GM15510 (cell line): ENCODE data around the gene FUT3.

Experiments
- POLR2A ChIP-seq: IDR thresholded peaks from 3 replicates; pipeline ENCODE4 v1.6.1; 2011; ENCODE audit warnings: borderline replicate concordance; ENCODE audit not compliant: insufficient read length; ENCODE audit errors: extremely low read depth

FUT3 gene

DNA sequence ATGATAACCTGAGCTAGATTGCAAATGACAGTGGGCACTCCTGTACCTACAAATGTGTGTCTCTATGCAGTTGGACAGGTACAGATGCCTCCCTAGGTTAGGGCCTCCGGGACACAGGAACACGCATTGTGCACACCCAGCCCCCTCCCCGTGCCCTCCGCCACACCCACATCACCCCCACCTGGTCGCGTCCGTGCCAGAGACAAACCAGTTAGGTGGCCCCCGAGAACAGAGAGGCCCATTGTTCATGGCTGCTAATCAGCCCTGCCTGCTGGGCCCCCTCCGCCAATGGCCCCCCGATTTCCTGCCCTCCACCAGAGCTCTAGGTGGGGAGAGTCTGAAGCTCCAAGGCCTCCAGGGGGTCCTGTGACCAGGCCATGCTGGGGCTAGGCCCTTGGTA, 32.7 kb downstream of the FUT3 start:
- TF ChIP-seq POLR2A, result no peak

DNA sequence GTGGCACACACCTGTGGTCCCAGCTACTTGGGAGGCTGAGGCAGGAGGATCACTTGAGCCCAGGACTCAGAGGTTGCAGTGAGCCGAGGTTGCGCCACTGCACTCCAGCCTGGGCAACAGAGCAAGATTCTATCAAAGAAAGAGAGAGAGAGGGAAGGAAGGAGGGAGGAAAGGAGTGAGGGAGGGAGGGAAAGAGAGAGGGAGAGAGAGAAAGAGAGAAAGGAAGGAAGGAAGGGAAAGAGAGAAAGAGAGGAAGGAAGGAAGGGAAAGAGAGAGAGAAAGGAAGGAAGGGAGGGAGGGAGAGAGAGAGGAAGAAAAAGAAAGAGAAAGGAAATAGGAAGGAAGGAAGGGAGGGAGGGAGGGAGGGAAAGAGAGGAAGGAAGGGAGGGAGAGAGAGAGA, 34.0 kb downstream of the FUT3 start:
- TF ChIP-seq POLR2A, result no peak

DNA sequence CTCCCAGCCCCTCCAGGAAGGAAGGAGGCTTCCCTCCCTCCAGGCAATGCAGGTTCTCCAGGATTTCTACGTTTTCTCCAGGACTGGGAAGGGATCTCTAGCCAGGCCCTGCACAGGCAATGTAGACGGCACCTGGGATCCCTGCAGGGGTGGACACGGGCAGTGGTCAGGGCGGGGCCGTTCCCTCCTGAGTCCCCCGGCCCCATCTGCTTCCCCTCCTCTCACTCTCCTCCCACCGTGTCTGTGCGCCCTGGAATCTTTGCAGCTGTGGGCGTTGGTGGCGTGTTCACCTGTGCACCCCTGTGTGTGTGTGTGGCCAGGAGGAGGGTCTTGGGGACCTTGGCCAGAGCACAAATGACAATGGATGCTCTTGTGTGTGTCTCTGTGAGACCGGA, 36.4 kb downstream of the FUT3 start:
- TF ChIP-seq POLR2A, result no peak

DNA sequence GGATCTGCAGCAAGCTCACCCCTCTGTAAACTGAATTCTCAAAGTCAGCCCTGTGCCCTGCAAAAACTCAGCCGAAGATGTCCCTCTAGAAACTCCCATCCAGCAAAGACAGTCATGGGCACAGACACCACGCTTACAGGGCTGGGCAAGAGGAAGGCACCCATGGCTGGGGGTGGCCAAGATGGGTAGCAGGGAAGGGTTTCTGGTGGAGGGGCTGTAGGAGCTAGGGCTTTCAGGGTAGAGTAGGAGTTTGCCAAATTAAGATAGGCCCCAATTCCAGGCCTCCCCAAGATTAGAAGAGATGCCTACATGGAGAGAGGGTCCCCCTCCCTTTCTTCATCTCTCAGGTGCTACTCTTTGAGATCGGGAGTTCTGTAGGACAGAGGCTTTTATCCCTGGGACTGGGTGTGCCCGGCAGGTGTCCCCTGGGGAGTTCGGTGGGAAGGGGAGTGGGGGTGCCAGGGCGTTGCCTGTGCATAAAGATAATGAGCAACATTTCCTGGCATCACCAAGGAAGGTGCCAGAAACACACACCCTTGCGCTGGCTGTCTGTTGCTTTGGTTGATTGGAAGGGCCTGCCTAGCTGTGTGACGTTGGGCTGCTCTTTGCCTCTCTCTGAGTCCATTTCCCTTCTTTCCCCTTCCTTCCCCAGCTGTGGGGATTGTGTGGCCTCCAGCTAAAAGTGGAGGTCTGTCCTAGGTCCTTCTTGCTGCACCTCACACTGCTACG, 37.0 kb downstream of the FUT3 start:
- no peak for TF ChIP-seq POLR2A

DNA sequence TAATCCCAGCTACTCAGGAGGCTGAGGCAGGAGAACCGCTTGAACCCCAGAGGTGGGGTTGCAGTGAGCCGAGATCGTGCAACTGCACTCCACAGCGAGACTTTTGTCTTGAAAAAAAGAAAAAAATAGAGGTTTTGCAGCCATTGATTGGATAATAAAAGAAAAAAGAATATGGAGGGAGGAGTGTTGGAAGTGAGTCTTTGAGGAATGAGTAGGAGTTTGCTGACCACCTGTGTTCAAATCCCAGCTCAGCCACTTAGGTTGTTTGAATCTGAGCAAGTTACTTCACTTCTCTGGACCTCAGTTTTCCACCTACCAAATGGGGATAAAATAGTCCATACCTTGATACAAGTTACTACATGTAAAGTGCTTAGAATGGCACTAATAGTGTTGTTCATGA, 40.1 kb downstream of the FUT3 start:
- no peak for TF ChIP-seq POLR2A

DNA sequence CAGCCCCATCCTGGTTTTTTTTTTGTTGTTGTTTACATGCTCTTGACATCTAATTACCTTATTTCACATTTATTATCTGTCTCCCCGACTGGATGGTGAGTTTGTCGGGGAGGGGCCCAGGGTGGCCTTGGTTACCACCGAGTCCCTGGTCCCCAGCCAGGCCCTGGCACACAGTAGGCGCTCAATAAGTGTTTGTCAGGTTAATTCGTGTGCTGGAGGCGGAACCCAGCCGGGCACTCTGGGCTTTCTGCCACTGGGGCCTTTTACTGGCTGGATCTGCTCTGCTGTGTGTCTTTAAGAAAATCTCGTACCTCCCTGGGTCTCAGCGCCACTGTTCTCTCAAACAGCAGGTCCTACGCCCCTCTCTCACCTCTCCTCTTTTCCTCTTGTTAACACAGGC, 41.8 kb downstream of the FUT3 start:
- no peak for TF ChIP-seq POLR2A

DNA sequence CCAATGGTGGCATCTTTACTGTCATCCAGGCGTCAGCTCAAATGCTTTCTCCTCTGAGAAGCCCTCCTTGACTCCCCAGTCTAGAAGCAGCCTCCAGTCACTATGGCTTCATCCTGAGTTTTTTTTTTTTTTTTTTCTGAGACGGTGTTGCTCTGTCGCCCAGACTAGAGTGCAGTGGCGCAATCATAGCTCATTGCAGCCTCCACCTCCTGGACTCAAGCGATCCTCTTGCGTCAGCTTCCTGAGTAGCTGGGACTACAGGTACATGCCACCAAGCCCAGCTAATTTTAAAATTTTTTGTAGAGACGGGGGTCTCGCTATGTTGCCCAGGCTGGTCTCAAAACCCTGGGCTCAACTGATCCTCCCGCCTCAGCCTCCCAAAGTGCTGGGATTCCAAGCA, 42.2 kb downstream of the FUT3 start:
- no peak for TF ChIP-seq POLR2A

DNA sequence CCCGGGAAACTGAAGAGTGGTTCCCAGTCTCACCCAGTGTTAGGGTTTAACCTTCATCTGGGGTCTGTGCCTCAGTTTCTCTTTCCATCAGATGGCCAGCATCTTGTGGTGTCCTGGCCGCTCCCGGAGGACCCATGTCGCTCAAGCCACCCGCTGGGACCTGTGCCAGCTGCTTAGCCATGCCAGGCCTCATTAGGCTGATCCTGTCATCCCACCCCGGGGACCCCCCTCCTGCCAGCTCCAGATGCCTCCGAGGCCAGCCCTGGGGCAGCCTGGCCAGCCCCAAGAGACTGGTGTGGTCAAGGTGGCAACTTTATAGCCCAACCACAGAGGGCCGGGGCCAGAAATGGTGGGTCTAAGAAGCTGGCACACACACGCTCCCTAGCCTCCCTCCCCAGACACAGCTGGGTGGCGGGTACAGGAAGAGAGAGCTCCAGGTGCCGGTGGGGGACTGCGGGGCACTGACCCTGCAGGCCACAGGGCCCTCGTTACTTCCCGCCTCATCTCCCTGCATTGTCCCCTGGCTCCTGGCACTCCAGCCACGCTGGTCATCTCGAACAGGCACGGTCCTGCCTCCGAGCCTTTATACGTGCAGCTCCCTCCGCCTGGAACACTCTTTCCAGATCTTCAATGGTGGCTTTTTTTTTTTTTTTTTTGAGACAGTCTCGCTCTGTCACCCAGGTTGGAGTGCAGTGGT, 43.0 kb downstream of the FUT3 start:
- no peak for TF ChIP-seq POLR2A

DNA sequence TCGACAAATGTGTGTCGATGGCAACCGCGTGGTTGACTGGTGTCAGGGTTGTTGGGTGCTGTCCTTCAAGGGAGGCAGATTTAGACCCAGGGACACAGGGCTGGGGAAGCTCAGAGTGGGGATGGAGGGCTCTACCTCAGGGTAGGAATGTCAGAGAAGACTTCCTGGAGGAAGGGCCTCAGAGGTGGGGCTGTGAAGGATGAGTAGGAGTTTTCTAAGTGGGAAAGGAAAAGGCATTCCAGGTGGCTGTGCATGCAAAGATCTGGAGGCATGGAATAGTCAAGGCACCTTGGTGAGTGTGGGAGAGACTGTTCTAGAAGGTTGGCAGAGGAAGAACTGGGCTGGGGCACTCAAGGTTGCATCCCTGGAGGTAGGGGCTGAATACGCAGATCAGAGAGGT, 44.3 kb downstream of the FUT3 start:
- TF ChIP-seq POLR2A, result no peak

DNA sequence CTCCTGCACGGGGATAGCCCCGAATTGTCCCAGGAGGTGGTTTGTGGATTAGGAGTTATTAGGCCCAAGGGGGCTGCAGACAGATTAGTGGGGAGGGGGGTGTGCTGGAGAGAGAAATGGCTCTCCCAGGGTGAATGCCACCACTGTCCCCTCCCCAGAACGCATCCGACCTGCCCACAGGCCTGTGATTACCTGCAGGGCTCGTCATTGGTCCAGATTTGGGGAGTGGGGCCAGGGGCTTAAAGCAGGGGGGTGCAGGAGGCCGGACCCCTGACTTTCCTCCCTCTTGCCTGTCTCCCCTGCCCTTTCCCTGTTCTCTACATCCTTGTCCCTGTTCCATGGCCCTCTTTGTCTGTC, 45.1 kb downstream of the FUT3 start:
- no peak for TF ChIP-seq POLR2A

DNA sequence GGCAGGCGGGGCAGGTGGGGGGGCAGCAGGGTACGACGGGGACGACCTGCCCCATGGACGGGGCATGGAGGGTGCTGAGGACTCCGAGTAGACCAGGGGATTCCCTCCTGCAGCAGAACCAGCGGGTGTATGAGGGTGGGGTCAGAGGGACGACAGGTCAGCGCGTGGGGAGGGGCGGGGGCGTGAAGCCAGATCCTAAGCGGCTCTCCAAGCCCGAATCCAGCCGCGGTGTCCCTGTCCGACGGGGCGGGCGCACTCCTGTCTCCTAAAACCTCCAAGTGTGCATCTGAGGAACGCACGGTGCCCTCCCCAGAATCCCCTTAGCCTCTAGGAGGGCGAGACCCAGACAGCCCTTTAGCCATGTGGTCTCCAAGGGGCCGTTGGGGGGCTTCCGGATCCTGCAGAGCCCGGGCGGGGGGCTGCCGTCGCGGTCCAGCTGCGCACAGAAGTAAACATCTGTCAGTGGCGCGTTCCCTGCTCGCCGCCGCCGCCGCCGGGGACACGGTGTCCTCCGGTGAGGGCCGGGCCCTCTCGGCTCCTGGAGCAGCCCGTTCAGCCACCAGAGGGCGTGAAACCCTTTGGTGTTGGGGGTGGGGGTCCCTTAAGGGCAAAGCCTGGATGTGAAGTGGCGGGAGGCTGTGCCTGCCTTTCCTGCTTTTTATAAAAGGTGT, 45.7 kb downstream of the FUT3 start:
- TF ChIP-seq POLR2A, result no peak

DNA sequence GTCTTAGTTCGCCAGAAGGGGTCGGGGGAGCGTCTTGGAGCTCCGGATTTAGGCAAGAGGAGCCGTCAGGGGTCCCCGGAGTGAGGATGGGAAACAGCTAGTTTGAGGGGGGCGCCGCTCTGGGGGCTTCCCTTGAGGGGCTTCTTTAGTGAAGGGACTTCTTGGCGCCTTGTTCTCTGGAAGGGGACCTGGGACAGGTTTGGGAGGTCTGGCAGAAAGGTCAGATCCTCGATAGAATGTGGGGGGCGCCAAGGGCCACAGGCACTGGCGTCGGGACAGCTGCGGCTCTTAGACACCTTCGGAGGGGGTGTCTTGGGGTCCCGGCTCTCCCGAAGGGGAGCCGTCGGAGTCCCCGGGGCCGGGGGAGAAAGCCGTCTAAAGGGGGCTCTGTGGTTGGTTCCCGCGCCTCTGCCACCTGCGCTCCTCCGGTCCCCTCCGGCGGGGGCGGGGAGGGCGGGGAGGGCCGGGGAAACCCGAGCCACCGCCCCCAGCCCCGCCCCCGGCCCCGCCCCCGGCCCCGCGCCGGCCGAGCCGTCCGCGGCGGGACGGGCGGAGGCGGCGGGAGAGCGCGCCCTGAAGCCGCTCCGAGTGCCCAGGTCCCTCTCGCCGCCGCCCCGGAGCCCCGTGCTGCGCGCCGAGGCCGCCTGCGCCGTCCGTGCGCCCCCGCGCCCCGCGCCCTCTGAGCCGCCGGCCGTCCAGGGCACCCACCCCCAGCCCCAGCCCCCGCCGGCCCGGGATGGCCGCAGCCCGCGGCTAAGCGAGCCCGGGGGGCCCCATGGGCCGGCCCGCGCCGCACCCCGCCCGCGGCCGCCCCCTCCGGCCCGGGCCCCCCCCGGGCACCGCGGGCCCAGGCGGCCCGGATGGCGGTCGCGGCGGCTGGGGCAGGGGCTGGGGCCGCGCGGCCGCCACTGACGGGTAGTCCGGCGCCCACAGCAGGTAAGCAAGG, 46.5 kb downstream of the FUT3 start, which contains the start of gene NRTN:
TSS of gene NRTN (plus strand) at position 552 of the 946 bp plus-strand sequence. CDS start 19,099 bp downstream, outside the sequence.
- TF ChIP-seq POLR2A, result no peak

DNA sequence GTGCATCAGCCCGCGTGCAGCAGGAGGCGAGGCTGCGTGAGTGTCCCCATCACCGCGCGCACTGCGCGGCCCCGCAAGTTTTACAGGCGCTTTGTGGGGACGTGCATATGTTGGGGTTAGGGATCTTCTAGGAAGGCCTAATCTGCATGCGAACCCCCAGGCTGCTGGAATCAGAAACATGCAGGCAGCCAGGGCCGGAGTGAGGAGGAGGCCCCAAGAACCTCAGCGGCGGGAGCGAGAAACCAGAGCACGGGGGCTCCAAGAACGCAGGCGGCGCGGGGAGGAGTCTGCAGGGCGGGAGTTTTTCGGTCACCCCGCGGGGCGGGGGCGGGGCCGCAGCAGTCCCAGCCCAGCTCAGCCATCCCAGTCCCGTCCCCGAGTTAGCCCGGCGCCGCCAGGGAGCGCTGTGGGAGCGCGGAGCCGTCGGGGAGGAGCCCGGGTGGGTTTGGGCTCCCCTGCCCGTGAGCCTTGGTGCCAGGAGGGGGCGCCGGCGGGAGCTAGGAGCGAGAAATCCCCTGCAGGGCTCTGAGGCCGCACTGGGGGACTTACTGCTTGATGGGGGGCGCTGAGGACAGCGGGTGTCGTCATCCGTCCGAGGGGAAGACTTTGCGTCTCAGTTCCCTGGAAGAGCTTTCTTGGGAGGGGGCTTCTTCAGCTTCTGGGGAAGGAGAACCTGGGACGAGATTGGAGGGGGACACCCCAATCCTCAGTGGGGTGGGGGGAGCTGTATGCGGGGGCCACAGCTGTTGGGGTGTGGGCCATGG, 47.3 kb downstream of the FUT3 start:
- TF ChIP-seq POLR2A, result no peak

DNA sequence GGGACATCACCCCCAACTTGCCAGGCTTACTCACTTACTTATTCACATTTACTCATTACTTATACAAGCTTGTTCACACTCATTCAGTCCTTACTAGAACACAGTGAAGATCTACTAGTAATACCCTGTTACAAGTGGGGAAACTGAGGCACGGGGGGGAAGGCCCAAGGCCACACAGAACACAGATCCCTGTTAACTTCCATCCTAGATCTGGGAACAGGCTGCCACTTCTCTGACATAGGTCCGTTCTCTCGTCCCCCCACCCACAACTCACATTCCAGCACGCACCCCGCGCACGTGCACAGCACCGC, 47.9 kb downstream of the FUT3 start:
- TF ChIP-seq POLR2A, result no peak
